Liver (tissue), 9 donors: ENCODE results near the gene SIGLEC1. TPM values are rescaled to one million over a fixed set of nuclear protein-coding genes. Genes with fewer than 3 reads are reported as not detected.
A peak's percentile ranks its signal among the peaks of the same experiment; 100 is the strongest.

ENCODE experiments used
- DNase-seq: peaks from one replicate; pipeline ENCODE4 v3.0.0-alpha.2; 2017; ENCODE audit warnings: low spot score
- H3K27ac ChIP-seq, 2 donors: one replicate each; pipeline ENCODE4 v1.7.0; 2013; ENCODE audit warnings: inconsistent platforms in 2 of 2, low read length in 2 of 2, control low read depth in 1 of 2, low read depth in 1 of 2, mild to moderate bottlenecking in 1 of 2
- H3K27me3 ChIP-seq, 4 donors: one replicate each; pipeline versions ENCODE4 v1.6.1 to v1.7.0; 2013; ENCODE audit warnings: low read length in 3 of 4, inconsistent platforms in 1 of 4, mild to moderate bottlenecking in 1 of 4, moderate library complexity in 1 of 4; ENCODE audit not compliant: control insufficient read depth in 4 of 4, insufficient read depth in 4 of 4
- H3K36me3 ChIP-seq, 4 donors: one replicate each; pipeline versions ENCODE4 v1.6.1 to v1.7.0; 2013; ENCODE audit warnings: low read length in 3 of 4, mild to moderate bottlenecking in 3 of 4, low read depth in 1 of 4, moderate library complexity in 1 of 4; ENCODE audit not compliant: control insufficient read depth in 4 of 4, insufficient read depth in 3 of 4
- H3K4me1 ChIP-seq, 4 donors: one replicate each; pipeline versions ENCODE4 v1.6.1 to v1.7.0; 2013; ENCODE audit warnings: low read length in 3 of 4, mild to moderate bottlenecking in 3 of 4, moderate library complexity in 1 of 4; ENCODE audit not compliant: control insufficient read depth in 4 of 4, insufficient read depth in 4 of 4
- H3K4me3 ChIP-seq, 3 donors: one replicate each; pipeline versions ENCODE4 v1.6.1 to v1.7.0; 2013; ENCODE audit warnings: low read length in 3 of 3, control low read depth in 1 of 3, low read depth in 1 of 3, mild to moderate bottlenecking in 1 of 3
- H3K9ac ChIP-seq, 2 donors: one replicate each; pipeline ENCODE4 v1.7.0; 2013; ENCODE audit warnings: low read length in 2 of 2, mild to moderate bottlenecking in 2 of 2, moderate library complexity in 2 of 2, control low read depth in 1 of 2, low read depth in 1 of 2
- H3K9me3 ChIP-seq, 4 donors: one replicate each; pipeline versions ENCODE4 v1.6.1 to v1.7.0; 2013; ENCODE audit warnings: low read length in 3 of 4; ENCODE audit not compliant: control insufficient read depth in 4 of 4
- CTCF ChIP-seq: fragments of 150-350 bp; IDR thresholded peaks from 2 replicates; pipeline ENCODE4 v1.5.1; 2017; ENCODE audit warnings: improper control_type of control experiment, low read depth, low read length; ENCODE audit not compliant: missing input control
- FOXA1 ChIP-seq: IDR thresholded peaks from 2 replicates; pipeline ENCODE4 v1.6.1; 2016; ENCODE audit warnings: antibody characterized with exemption
- HNF4A ChIP-seq, 2 donors: conservative IDR thresholded peaks; 2 replicates each; pipeline ENCODE4 v1.6.1; 2016; ENCODE audit warnings: antibody characterized with exemption in 2 of 2, mild to moderate bottlenecking in 2 of 2
- JUND ChIP-seq, 2 donors: IDR thresholded peaks; 2 replicates each; pipeline ENCODE4 v1.6.1; 2016; ENCODE audit warnings: antibody characterized with exemption in 2 of 2
- MAX ChIP-seq: IDR thresholded peaks from 2 replicates; pipeline ENCODE4 v1.6.1; 2016; ENCODE audit warnings: antibody characterized with exemption
- NR2F2 ChIP-seq: IDR thresholded peaks from 2 replicates; pipeline ENCODE4 v1.6.1; 2016; ENCODE audit warnings: antibody characterized with exemption
- RAD21 ChIP-seq, 2 donors: IDR thresholded peaks; 2 replicates each; pipeline ENCODE4 v1.6.1; 2016; ENCODE audit warnings: antibody characterized with exemption in 2 of 2, mild to moderate bottlenecking in 2 of 2
- RXRA ChIP-seq, 2 donors: IDR thresholded peaks; 2 replicates each; pipeline ENCODE4 v1.6.1; 2017 to 2018; ENCODE audit warnings: antibody characterized with exemption in 2 of 2, mild to moderate bottlenecking in 1 of 2
- TAF1 ChIP-seq: conservative IDR thresholded peaks from 2 replicates; pipeline ENCODE4 v1.6.1; 2016; ENCODE audit warnings: antibody characterized with exemption, mild to moderate bottlenecking
- YY1 ChIP-seq: IDR thresholded peaks from 2 replicates; pipeline ENCODE4 v1.6.1; 2016; ENCODE audit warnings: antibody characterized with exemption, mild to moderate bottlenecking
- ZBTB33 ChIP-seq: IDR thresholded peaks from 2 replicates; pipeline ENCODE4 v1.6.1; 2016; ENCODE audit warnings: antibody characterized with exemption
- WGBS: extraction: QIAGEN DNeasy Blood & Tissue Kit; methylation state at CpG from one replicate; pipeline ENCODE4 v1.1.7; 2013; 5-methylcytosine and 5-hydroxymethylcytosine counted together
- polyA plus RNA-seq, 2 donors: library from polyadenylated mRNA; stranded (reverse) in 1 of 2; unstranded in 1 of 2; fragments of 200-250 nt in 1 of 2; fragments of >200 nt in 1 of 2; fragmentation: Nextera tagmentation in 1 of 2; extraction: Ambion mirVana in 1 of 2; gene quantifications; one replicate each; pipeline versions ENCODE4 v1.2.1 to v1.2.3, GENCODE V29; 2013 to 2015
- total RNA-seq, 2 donors: library from RNA; depleted of rRNA; stranded (reverse); fragments of >200 nt; gene quantifications; one replicate each; pipeline ENCODE4 v1.2.3, GENCODE V29; 2014
- donor health status: healthy.
- donor health status: healthy.
- donor health status: healthy.
- donor health status: healthy.
- donor health status: healthy.

SIGLEC1 gene
- total and polyA plus RNA-seq, 4 donors, result 2.3 to 7.8 (median 7.1) TPM

- H3K27ac ChIP-seq, result no peak overlapping the region
- DNase-seq, result no peak
- no peak overlapping the region for H3K4me3 ChIP-seq
- peaks cover 1 to 18% (median 14%) of the 10 kb centered on the region in 4 donors for H3K4me1 ChIP-seq
- H3K9me3 ChIP-seq, result no peaks in the 10 kb centered on the region
- TF ChIP-seq HNF4A (conservative IDR thresholded peaks at IDR 0.05) (peak; percentile 31 to 33), YY1 (no peak), CTCF (no peak), FOXA1 (no peak), RXRA (IDR thresholded peaks at IDR 0.05) (peak; percentile 87 to 92)
- peaks cover 0 to 3% (median 0%) of the 10 kb centered on the region in 4 donors for H3K36me3 ChIP-seq
- H3K27me3 ChIP-seq, result no peaks in the 10 kb centered on the region
- H3K9ac ChIP-seq, result no peak overlapping the region
- 51% methylated on average over 5 of the region's 5 CpGs for WGBS
These were observed 43.5 kb upstream of the SIGLEC1 start for GRCh38 chr20:3755814-3756480.

GRCh38 chr20:3755269-3755668, 42.9 kb upstream of the SIGLEC1 start:
- Histone ChIP-seq H3K4me3 (no peak overlapping the region), H3K9me3 (no peaks in the 10 kb centered on the region), H3K36me3 (peaks cover 0 to 3% (median 0%) of the 10 kb centered on the region in 4 donors), H3K27ac (no peak overlapping the region), H3K9ac (no peak overlapping the region), H3K27me3 (no peaks in the 10 kb centered on the region), H3K4me1 (peaks cover 1 to 18% (median 14%) of the 10 kb centered on the region in 4 donors)
- TF ChIP-seq ZBTB33 (no peak), NR2F2 (no peak), TAF1 (no peak), CTCF (no peak), RXRA (IDR thresholded peaks at IDR 0.05) (no peak), RAD21 (IDR thresholded peaks at IDR 0.05) (no peak), JUND (IDR thresholded peaks at IDR 0.05) (no peak), MAX (no peak), YY1 (no peak)
- DNase-seq, result no peak
- 96% methylated on average over 7 of the region's 7 CpGs for WGBS
